IPS-15b (cell line): ENCODE results near the gene CRAMP1.
"Not testable (repeated sequence)": the region's sequence is repeated elsewhere in the genome, so short reads cannot be mapped to it uniquely, and the experiment has no call there.

Source experiments
- H3K27me3 ChIP-seq: one replicate; pipeline ENCODE4 v1.6.1; 2013; ENCODE audit warnings: low read length; ENCODE audit not compliant: control insufficient read depth, insufficient read depth
- H3K36me3 ChIP-seq: one replicate; pipeline ENCODE4 v1.6.1; 2013; ENCODE audit warnings: low read length; ENCODE audit not compliant: control insufficient read depth, insufficient read depth
- H3K4me1 ChIP-seq: one replicate; pipeline ENCODE4 v1.6.1; 2013; ENCODE audit warnings: mild to moderate bottlenecking, low read length; ENCODE audit not compliant: control insufficient read depth, insufficient read depth
- H3K4me3 ChIP-seq: one replicate; pipeline ENCODE4 v1.5.1; 2013; ENCODE audit warnings: low read depth, low read length
- H3K9ac ChIP-seq: one replicate; pipeline ENCODE4 v1.6.1; 2013; ENCODE audit warnings: low read depth, mild to moderate bottlenecking, low read length
- H3K9me3 ChIP-seq: one replicate; pipeline ENCODE4 v1.6.1; 2013; ENCODE audit warnings: mild to moderate bottlenecking, low read length; ENCODE audit not compliant: control insufficient read depth, insufficient read depth

The CRAMP1 gene

DNA sequence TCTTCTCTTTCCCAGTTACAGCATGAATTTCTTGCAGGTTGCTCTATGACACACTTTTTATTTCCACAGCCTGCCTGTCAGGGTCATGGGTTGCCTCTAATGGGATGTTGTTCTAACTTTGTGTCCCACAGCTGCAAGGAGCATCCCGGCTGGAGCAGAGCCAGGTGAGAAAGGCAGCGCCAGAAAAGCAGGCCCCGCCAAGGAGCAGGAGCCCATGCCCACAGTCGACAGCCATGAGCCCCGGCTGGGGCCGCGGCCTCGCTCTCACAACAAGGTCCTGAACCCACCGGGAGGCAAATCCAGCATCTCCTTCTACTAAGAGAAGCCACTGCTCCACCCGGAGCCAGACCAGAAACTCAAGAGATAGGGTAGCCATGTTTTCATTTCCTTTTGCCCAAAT lies 86.5 kb downstream of the CRAMP1 start:
- H3K9ac ChIP-seq = no peak overlapping the region
- no peaks in the 10 kb centered on the region for H3K27me3 ChIP-seq
- no peaks in the 10 kb centered on the region for H3K9me3 ChIP-seq
- no peaks in the 10 kb centered on the region for H3K4me1 ChIP-seq
- no peak overlapping the region for H3K4me3 ChIP-seq
- H3K36me3 ChIP-seq = peaks cover 31% of the 10 kb centered on the region

DNA sequence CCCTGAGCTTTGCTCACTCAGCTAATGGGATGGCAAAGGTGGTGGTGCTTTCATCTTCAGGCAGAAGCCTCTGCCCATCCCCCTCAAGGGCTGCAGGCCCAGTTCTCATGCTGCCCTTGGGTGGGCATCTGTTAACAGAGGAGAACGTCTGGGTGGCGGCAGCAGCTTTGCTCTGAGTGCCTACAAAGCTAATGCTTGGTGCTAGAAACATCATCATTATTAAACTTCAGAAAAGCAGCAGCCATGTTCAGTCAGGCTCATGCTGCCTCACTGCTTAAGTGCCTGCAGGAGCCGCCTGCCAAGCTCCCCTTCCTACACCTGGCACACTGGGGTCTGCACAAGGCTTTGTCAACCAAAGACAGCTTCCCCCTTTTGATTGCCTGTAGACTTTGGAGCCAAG lies 88.1 kb downstream of the CRAMP1 start:
- H3K9me3 ChIP-seq = no peaks in the 10 kb centered on the region
- peaks cover 27% of the 10 kb centered on the region for H3K36me3 ChIP-seq
- H3K4me3 ChIP-seq = no peak overlapping the region
- no peaks in the 10 kb centered on the region for H3K27me3 ChIP-seq
- H3K9ac ChIP-seq = no peak overlapping the region
- no peaks in the 10 kb centered on the region for H3K4me1 ChIP-seq

- no peak overlapping the region for H3K4me3 ChIP-seq
- H3K36me3 ChIP-seq = peaks cover 27% of the 10 kb centered on the region
- no peaks in the 10 kb centered on the region for H3K27me3 ChIP-seq
- H3K9ac ChIP-seq = no peak overlapping the region
- no peaks in the 10 kb centered on the region for H3K9me3 ChIP-seq
- H3K4me1 ChIP-seq = no peaks in the 10 kb centered on the region
Measured at GRCh38 chr16:1701216-1701878, 89.2 kb downstream of the CRAMP1 start.

DNA sequence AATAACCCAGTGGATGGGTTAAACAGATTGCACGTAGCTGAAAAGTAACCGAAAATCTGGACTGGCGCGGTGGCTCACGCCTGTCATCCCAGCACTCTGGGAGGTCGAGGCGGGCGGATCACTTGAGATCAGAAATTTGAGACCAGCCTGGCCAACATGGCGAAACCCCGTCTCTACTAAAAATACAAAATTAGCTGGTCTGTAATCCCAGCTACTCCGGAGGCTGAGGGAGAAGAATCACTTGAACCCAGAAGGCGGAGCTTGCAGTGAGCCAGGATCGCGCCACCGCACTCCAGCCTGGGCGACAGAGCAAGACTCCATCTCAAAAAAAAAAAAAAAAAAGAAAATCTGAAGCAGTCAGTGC lies 93.1 kb downstream of the CRAMP1 start:
- not testable (repeated sequence) for H3K27me3 ChIP-seq

DNA sequence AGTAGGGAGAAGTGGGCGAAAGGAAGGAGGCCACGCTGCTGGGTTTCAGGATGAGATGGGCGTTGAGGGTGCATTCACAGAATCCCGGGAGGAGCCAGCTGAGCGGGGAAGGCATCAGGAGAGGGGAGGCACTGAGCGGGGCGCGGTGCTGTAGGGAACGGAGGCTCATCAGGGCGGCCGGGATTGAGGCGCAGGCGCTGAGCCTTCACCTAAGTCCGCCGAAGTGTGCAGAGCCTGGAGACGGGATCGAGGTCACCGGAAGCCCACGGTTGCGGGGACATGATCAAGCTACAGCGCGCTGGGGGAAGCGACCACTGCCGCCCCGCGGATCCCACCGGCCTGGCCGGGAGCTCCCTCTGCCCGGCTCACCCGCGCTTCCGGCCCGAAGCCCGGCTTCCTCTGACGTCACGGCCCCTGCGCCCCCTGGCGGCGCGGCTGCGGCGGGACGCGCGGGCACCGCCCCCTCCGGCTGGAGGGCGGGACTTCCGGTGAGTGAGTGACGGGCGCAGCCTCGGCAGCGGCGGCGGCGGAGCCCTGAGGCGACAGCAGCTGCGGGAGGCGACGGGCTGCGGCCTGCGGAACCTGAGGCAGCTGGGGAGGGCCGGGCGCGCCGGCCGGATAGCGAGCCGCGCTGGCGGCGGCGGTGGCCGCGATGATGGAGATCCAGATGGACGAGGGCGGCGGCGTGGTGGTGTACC lies 93.7 kb downstream of the CRAMP1 start, which contains the start of gene MAPK8IP3:
TSS of gene MAPK8IP3 (plus strand) at position 508 of the 698 bp plus-strand sequence. CDS start at position 653, 145 bp downstream.
- Histone ChIP-seq H3K4me1 (no peaks in the 10 kb centered on the region), H3K36me3 (peaks cover 7% of the 10 kb centered on the region), H3K9ac (peak within 1 kb of the TSS; percentile 92), H3K9me3 (no peaks in the 10 kb centered on the region), H3K27me3 (no peaks in the 10 kb centered on the region), H3K4me3 (peak within 1 kb of the TSS; percentile 98)

More for the DNA sequence above, 93.1 kb downstream of the CRAMP1 start:
- not testable (repeated sequence) for H3K36me3 ChIP-seq, H3K9me3 ChIP-seq, H3K4me1 ChIP-seq
- peak overlapping the region; percentile 92 for H3K9ac ChIP-seq
- H3K4me3 ChIP-seq = peak overlapping the region; percentile 94

DNA sequence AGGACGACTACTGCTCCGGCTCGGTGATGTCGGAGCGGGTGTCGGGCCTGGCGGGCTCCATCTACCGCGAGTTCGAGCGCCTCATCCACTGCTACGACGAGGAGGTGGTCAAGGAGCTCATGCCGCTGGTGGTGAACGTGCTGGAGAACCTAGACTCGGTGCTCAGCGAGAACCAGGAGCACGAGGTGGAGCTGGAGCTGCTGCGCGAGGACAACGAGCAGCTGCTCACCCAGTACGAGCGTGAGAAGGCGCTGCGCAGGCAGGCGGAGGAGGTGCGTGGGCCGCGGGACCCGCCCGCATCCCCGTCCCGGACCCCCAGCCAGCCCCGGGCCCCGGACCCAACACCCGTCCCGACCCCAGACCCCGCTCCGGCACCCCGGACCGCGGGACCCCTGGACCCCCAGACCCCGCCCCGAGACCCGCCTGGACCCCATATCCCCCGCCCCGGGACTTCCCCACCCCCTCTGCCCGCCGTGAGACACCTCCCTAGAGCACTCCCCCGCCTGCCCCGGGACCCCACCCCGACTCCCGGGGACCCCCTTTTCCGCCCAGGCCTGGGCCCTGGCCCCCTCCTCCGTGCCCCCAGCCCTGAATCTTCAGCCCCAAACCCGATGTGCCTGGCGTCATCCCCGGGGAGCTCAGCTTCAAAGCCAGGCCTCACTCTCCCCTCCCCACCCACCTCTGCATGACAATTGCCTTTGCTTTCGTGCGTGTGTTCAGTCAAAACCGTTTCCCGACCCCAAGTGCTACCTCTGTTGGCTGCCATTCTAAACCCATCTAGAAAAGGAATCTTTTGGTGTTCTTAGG lies 94.4 kb downstream of the CRAMP1 start:
- Histone ChIP-seq H3K9ac (peak overlapping the region; percentile 76), H3K36me3 (peaks cover 7% of the 10 kb centered on the region), H3K27me3 (no peaks in the 10 kb centered on the region), H3K9me3 (no peaks in the 10 kb centered on the region), H3K4me3 (peak overlapping the region; percentile 98), H3K4me1 (no peaks in the 10 kb centered on the region)

DNA sequence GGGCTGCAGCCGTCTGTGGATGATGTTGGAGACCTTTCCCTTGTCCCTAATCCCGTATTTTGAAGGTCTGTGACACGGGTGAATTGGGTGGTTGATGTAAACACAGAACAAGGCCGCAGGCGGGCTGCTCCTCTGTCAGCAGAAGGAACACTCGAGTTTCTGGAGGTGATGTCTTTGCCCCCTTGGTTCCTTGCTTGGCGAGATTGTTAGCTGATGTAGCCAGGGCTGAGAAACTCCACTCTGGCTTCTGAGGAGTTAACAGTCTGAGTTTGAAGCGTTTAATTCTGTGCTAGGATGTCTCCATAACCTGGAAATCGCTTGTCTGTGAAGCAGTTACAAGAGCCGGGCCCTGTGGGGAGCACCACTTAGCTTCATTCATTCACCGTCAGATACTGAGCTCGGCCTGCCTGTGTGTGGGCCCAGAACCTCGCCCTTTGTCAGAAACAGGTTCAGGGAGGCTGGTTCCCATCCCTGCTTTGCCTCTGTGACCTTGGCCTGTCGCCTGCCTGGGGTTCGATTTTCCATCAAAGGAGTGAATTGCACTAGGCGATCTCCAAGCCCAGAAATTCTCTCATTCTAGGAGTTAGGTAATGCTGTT lies 95.1 kb downstream of the CRAMP1 start:
- Histone ChIP-seq H3K27me3 (no peaks in the 10 kb centered on the region), H3K36me3 (peaks cover 2% of the 10 kb centered on the region), H3K4me1 (no peaks in the 10 kb centered on the region), H3K4me3 (peak overlapping the region; percentile 98), H3K9ac (peak overlapping the region; percentile 4), H3K9me3 (no peaks in the 10 kb centered on the region)

GRCh38 chr16:1708083-1708767 lies 96.1 kb downstream of the CRAMP1 start:
- H3K9ac ChIP-seq = no peak overlapping the region
- no peaks in the 10 kb centered on the region for H3K27me3 ChIP-seq
- H3K4me1 ChIP-seq = peaks cover 4% of the 10 kb centered on the region
- no peak overlapping the region for H3K4me3 ChIP-seq
- H3K36me3 ChIP-seq = no peaks in the 10 kb centered on the region
- no peaks in the 10 kb centered on the region for H3K9me3 ChIP-seq

DNA sequence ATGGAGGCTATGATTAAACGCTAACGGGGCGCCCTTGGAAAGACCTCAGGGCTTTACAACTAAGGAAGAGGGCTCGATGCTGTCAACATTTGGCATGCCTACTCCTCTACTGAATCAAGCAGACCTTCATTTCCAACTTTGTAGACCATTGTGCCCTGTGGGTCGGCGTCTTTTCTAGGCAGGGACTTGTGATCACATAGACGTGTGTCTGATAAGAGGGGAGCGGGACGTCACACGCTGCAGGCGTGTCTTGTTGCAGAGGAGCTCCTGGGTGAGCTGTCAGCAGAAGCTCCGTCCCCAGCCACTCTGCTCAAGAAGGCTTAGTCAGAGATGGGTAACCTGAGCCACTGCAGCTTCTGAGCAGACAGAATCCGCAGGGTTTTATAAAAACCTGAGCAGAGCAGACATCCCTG lies 96.6 kb downstream of the CRAMP1 start:
- no peak overlapping the region for H3K9ac ChIP-seq

DNA sequence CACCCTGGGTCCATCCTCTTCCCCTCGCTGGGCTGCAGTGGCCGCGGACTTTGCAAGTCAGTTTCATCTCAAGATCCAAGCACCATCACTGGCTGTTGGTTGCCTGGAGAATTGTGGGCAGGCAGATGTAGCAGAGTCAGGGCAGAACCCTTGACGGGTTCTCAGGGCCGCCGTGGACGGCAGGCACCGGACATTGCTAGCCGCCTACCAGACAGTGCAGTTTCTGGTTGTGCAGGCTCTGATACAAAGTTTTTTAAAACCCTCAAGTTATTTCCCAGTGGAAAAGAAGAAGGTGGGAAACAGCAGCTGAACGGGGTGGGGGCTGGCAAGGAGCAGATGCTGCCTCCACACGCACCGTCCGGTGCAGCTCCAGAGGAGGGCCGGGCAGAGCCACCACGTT lies 97.2 kb downstream of the CRAMP1 start:
- Histone ChIP-seq H3K27me3 (no peaks in the 10 kb centered on the region), H3K9me3 (no peaks in the 10 kb centered on the region), H3K4me3 (no peak overlapping the region), H3K36me3 (no peaks in the 10 kb centered on the region), H3K4me1 (peaks cover 11% of the 10 kb centered on the region), H3K9ac (no peak overlapping the region)

More for the DNA sequence above, 96.6 kb downstream of the CRAMP1 start:
- no peaks in the 10 kb centered on the region for H3K36me3 ChIP-seq
- H3K4me1 ChIP-seq = peaks cover 7% of the 10 kb centered on the region
- H3K4me3 ChIP-seq = no peak overlapping the region
- H3K27me3 ChIP-seq = no peaks in the 10 kb centered on the region
- no peaks in the 10 kb centered on the region for H3K9me3 ChIP-seq
